GF-D8 (cell line): ENCODE measurements around the gene ARL2BP.
A peak's percentile ranks its signal among the peaks of the same experiment; 100 is the strongest.
"Not testable (repeated sequence)": the region's sequence is repeated elsewhere in the genome, so short reads cannot be mapped to it uniquely, and the experiment has no call there.

ENCODE experiments used
- DNase-seq: peaks from one replicate; lab custom pipeline; 2025; lab: John Stamatoyannopoulos, UW

ARL2BP gene

GRCh38 chr16:57244767-57245471 lies at the start of gene ARL2BP:
TSS of gene ARL2BP (plus strand) at chr16:57245259. CDS start at chr16:57245368, 109 bp downstream.
- DNase-seq, result peak; percentile 93

GRCh38 chr16:57196286-57196685 lies 48.8 kb upstream of the ARL2BP start:
- no peak for DNase-seq

DNA sequence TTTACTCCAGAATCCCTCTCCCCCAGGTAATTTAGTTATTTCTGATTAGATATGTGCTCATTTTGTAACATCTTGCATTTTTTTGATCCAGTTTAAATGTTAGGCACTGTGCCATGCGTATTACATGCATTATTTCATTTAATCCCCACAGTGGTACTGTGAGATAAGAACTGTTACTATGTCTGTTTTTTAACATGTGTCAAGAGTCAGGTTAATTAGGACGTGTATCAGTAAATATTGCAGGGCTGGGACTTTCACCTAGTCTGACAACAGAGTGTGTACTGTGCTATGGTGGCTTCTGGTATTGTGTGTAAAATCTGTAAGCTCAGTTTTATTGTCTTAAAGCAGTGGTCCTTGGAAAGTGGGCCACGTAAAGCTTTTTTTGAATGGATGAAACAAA lies 48.3 kb upstream of the ARL2BP start:
- DNase-seq, result no peak

DNA sequence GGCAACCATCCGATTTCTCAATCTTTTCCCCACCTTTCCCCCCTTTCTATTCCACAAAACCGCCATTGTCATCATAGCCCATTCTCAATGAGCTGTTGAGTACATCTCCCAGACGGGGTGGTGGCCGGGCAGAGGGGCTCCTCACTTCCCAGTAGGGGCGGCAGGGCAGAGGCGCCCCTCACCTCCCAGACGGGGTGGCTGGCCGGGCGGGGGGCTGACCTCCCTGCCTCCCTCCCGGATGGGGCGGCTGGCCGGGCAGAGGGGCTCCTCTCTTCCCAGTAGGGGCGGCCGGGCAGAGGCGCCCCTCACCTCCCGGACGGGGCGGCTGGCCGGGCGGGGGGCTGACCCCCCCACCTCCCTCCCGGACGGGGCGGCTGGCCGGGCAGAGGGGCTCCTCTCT lies 44.7 kb upstream of the ARL2BP start:
- not testable (repeated sequence) for DNase-seq

GRCh38 chr16:57200926-57201325 lies 44.1 kb upstream of the ARL2BP start:
- DNase-seq, result not testable (repeated sequence)

DNA sequence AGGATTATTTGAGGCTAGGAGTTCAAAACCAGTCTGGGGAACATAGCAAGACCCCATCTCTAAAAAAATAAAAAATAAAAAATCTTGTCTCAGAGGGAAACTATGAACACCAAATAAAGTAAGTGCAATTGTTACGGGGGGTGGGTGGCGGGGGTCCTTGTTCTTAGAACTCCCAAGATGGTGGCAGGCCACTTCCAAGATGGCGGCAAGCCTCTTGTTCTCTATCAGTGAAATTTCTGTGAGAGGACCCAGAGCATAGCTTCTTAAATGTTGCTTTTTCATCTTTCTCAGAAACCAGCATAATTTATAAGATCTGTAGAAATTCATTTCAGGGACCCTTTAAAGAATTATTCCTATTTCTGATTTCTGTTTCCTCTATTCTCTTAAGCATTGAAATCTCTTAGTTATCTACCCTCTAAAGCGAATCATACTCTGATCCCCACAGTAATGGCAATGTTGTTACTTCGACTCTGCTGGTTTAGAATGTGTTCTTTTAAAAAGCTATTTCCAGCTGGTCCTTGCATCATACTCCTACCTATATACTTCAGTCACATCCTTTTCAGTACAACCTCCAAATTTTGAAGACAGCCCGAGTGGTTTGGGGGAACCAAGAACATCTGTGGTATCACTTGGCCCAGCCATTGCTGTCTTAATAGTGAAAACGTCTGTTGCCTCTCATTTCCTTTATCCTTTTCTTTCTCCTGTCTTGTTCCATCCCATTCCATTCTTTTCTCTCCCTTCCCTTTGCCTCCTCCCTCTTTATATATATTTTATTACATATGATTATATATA lies 42.8 kb upstream of the ARL2BP start:
- DNase-seq, result no peak

GRCh38 chr16:57203451-57203850 lies 41.6 kb upstream of the ARL2BP start:
- no peak for DNase-seq

- no peak for DNase-seq
These were observed 40.4 kb upstream of the ARL2BP start for GRCh38 chr16:57204675-57205074.

- no peak for DNase-seq
These were observed 36.1 kb upstream of the ARL2BP start for GRCh38 chr16:57208926-57209325.

DNA sequence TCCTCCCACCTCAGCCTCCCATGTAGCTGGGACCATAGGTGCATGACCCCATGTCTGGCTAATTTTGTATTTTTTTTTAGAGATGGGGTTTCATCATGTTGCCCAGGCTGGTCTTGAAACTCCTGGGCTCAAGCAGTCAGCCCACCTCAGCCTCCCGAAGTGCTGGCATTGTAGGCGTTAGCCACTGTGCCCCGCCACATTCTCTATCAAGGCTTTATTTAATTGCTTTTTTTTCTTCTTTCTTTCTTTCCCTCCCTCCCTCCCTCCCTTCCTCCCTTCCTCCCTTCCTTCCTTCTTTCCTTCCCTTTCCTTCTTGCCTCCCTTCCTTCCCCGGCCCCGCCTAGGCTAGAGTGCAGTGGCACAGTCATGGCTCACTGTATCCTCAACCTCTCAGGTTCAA lies 35.3 kb upstream of the ARL2BP start:
- no peak for DNase-seq

GRCh38 chr16:57213462-57213861 lies 31.6 kb upstream of the ARL2BP start:
- no peak for DNase-seq

GRCh38 chr16:57216968-57217367 lies 28.1 kb upstream of the ARL2BP start:
- no peak for DNase-seq

DNA sequence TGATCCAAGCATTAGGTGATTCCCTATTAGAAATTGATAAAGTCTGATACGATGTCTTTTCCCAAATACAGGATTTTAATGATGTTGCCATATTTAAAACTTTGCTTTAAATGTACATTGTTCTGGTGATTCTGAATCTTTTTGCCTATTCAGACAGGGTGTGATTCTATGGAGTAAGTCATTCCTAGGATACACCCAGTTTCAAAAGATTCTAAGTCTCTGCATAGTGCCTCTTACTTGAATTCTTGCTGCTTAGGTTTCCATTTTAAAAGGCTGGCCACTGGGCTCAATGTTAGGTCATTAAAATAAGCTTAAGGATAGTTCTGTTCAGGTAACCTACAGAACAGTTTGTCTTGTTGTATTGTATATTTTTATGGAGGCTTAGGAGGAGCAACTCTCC lies 22.0 kb upstream of the ARL2BP start:
- no peak for DNase-seq

DNA sequence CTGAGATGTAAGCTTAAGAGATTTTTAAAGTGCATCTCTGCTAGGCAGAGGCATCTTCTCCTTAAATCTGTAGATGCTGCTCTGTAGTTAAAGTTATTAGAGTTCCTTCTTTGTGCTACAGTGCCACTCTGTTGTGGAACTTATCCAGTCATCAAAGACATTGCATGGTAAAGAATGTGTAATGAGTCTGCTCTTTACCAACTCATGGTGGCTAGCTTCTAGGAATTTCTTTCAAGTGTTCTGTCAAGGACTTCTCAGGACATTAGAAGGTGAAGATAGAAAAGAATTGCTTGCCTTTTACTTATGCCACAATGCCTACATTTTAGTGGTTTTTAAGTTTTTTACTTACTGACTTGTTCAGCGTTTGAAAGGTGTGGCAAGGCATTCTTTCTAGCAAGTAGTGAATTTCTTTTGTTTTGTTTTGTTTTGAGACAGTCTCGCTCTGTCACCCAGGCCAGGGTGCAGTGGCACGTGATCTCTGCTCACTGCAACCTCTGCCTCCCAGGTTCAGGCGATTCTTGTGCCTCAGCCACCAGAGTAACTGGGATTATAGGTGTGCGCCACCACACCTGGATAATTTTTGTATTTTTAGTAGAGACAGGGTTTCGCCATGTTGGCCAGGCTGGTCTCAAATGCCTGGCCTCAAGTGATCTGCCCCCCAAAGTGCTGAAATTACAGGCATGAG lies 20.3 kb upstream of the ARL2BP start:
- DNase-seq, result no peak

- DNase-seq, result no peak
These were observed 19.1 kb upstream of the ARL2BP start for GRCh38 chr16:57225978-57226377.

- no peak for DNase-seq
These were observed 18.1 kb upstream of the ARL2BP start for GRCh38 chr16:57226701-57227621.

DNA sequence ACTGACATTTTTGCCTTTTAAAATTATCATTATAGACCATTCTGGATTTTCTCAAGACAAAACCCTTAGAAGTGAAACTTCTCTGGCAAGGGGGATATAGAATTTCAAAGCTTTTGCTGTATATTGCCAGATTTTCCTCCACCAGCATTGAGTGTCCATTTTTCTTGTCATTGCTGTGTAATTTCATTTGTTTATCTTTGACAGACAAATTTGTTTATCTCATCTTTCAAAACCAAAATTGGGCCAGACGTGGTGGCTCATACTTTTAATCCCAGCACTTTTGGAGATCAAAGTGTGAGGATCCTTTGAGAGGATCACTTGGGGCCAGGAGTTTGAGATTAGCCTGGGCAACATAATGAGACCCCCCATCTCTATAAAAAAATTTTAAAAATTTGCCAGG lies 16.0 kb upstream of the ARL2BP start:
- no peak for DNase-seq

DNA sequence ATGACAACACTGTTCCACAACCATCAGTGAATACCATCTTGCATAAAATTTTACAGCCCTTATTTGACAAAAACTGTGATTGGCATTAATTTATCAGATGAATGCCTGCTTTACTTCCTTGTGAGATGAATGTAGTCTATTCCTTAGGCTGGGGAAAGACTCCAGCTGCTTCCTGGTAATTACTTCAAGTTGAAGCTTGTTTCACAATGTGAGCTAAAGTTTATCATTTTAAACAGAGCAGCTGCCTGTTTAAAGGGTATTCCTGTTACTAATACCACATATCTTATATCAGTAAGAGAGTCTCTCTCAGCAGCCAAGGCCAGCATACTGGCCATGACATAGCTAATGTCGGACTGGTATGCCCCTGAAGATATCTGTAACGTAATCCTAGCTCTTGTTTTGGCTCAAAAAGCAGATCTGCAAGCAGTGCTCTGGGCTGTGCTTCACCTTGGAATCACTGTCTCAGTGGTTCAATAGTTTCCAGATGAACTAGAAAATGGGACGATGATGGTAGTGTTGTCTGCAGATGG lies 13.2 kb upstream of the ARL2BP start:
- DNase-seq, result no peak

DNA sequence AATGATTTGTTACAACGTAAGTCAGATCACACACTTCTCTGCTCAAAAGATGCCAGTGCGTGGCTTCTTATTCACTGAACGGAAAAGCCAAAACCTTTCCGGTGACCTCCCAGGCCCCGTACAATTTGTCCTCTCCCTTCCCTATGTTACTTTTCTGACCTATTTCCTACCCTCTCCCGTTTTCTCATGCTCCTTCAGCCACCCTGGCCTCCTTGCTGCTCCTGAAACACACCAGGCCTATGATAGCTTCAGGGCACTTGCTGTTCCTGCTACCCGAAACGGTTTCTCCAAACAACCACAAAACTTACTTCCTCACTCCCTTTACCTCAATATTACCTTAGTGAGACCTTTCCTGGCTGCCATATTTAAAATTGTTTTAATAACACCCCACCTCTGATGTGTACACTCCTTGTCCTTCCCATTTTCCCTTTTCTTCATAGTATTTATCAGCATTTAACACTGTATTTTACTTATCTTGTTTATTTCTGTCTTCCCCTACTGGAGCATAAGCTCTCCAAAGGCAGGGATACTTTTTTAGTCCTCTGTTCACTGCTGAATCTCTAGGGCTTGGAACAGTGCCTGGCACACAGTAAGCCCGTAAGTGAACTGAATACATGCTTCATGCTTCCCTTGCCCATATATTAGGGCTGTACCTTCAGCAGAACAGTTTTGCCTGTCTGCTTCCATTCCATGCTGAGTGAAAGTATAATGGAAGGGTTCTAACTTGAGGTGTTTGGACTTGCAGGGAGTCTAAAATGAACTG lies 10.9 kb upstream of the ARL2BP start:
- no peak for DNase-seq

DNA sequence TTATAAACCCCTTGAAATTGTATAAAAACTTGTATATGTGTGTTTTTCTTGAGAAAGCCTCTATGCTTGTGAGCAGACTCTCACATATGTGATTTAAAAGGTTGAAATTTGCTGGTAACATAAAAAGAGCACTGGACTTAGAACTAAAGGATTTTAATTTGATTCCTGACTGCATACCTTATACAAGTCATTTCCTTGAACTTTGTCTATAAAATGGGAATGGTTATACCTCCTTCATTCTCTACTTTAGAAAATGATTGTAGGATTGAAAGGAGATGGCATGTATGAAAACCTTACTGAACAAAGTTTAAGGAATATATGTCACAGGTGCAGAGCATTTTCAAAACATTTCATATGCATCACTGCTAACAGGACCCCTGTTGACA lies 10.4 kb upstream of the ARL2BP start:
- no peak for DNase-seq
